GM12878 (cell line): ENCODE measurements around the gene COL6A3. TPM values are rescaled to one million over a fixed set of nuclear protein-coding genes. Genes with fewer than 3 reads are reported as not detected.

Source experiments
- ATAC-seq: fragments of 200-7000 bp; cut with Tn5 transposase; 3 replicates; pipeline ENCODE4 v1.9.1; 2020; ENCODE audit warnings: mild to moderate bottlenecking, moderate library complexity
- BruUV-seq: library from RNA; stranded (reverse); fragments of 400-500 nt; replicated peaks from 2 replicates; lab custom pipeline; 2021; lab: Mats Ljungman, UMichigan
- CTCF ChIA-PET: fragments of 300-600 bp; sonication (Branson Sonifier 250); formaldehyde crosslinking; extraction: SDS; loops from one replicate; lab custom pipeline; 2021; ENCODE audit warnings: inconsistent platforms; lab: Yijun Ruan, JAX
- POLR2A ChIA-PET: fragments of 350-600 bp; formaldehyde crosslinking; extraction: SDS; loops from one replicate; lab custom pipeline; 2021; ENCODE audit warnings: inconsistent platforms; lab: Charles Lee
- RAD21 ChIA-PET: fragments of 300-600 bp; sonication (Branson Sonifier 250); formaldehyde crosslinking; loops from one replicate; lab custom pipeline; 2023; ENCODE audit warnings: antibody characterized with exemption; ENCODE audit not compliant: unreplicated experiment; lab: Charles Lee
- SMC1A ChIA-PET: fragments of 300-600 bp; sonication (Branson Sonifier 250); formaldehyde crosslinking; loops from one replicate; lab custom pipeline; 2023; ENCODE audit not compliant: unreplicated experiment, uncharacterized antibody; lab: Charles Lee
- DNase-seq: peaks from one replicate; pipeline ENCODE4 v3.0.0-alpha.2; 2011; ENCODE audit warnings: low read depth, low spot score
- FAIRE-seq: peaks from 3 replicates; lab custom pipeline; 2011; peaks lifted over from hg19 to GRCh38; lab: Jason Lieb, UNC
- H2AFZ ChIP-seq: 2 replicates; pipeline ENCODE4 v1.6.0; 2011; ENCODE audit warnings: low read depth, low read length, control low read depth; ENCODE audit not compliant: control insufficient read depth
- H3K27ac ChIP-seq: 2 replicates; pipeline ENCODE4 v1.5.1; 2011; ENCODE audit warnings: control low read depth; ENCODE audit not compliant: control insufficient read depth, insufficient read depth
- H3K27me3 ChIP-seq, 2 experiments: replicated peaks in 1 of 2; 2 replicates each; pipeline versions ENCODE4 v1.6.0 to v1.6.1; 2011; ENCODE audit warnings: low read length in 1 of 2; ENCODE audit not compliant: control insufficient read depth in 2 of 2, insufficient read depth in 2 of 2
- H3K36me3 ChIP-seq, 2 experiments: 2 replicates each; pipeline ENCODE4 v1.5.1; 2011; ENCODE audit warnings: low read length in 1 of 2; ENCODE audit not compliant: control insufficient read depth in 2 of 2, insufficient read depth in 2 of 2
- H3K4me1 ChIP-seq: 2 replicates; pipeline ENCODE4 v1.6.1; 2011; ENCODE audit warnings: mild to moderate bottlenecking, low read length, moderate library complexity, mixed read lengths; ENCODE audit not compliant: control insufficient read depth, insufficient read depth
- H3K4me2 ChIP-seq: 2 replicates; pipeline ENCODE4 v1.6.0; 2011; ENCODE audit warnings: control low read depth; ENCODE audit not compliant: control insufficient read depth, insufficient read depth
- H3K4me3 ChIP-seq: fragments of 200-600 bp; sonication (generic); 2 replicates; pipeline ENCODE4 v1.5.1; 2016
- H3K79me2 ChIP-seq: 2 replicates; pipeline ENCODE4 v1.6.0; 2011; ENCODE audit warnings: low read length; ENCODE audit not compliant: control insufficient read depth, insufficient read depth
- H3K9ac ChIP-seq: 2 replicates; pipeline ENCODE4 v1.8.0; 2011; ENCODE audit warnings: low read length, control low read depth, mixed read lengths; ENCODE audit not compliant: control insufficient read depth, insufficient read depth
- H3K9me3 ChIP-seq: replicated peaks from 3 replicates; pipeline ENCODE4 v1.5.1; 2011; ENCODE audit warnings: mild to moderate bottlenecking, low read length; ENCODE audit not compliant: control insufficient read depth, insufficient read depth
- H4K20me1 ChIP-seq: 2 replicates; pipeline ENCODE4 v1.6.0; 2011; ENCODE audit not compliant: control insufficient read depth, insufficient read depth
- BCL11A ChIP-seq: IDR thresholded peaks from 2 replicates; pipeline ENCODE4 v1.6.1; 2011; ENCODE audit warnings: low read depth, low read length
- CBX5 ChIP-seq: sonication (generic); IDR thresholded peaks from 2 replicates; pipeline ENCODE4 v1.6.1; 2016; ENCODE audit warnings: low read depth, moderate library complexity, mild to moderate bottlenecking, inconsistent platforms
- EGR1 ChIP-seq, 2 experiments: IDR thresholded peaks; 1 replicate in 1 of 2; 2 replicates in 1 of 2; pipeline ENCODE4 v1.6.1; 2011 to 2012; ENCODE audit warnings: low read depth in 2 of 2, low read length in 2 of 2, borderline replicate concordance in 1 of 2, mild to moderate bottlenecking in 1 of 2, moderate library complexity in 1 of 2
- EZH2 ChIP-seq: IDR thresholded peaks from 2 replicates; pipeline ENCODE4 v1.6.1; 2012; ENCODE audit warnings: low read depth, mild to moderate bottlenecking, control low read depth, inconsistent platforms, low read length, borderline replicate concordance; ENCODE audit not compliant: control insufficient read depth
- HDAC6 ChIP-seq: fragments of 200-600 bp; sonication (generic); IDR thresholded peaks from one replicate; pipeline ENCODE4 v1.8.0; 2017; ENCODE audit warnings: antibody characterized with exemption; ENCODE audit not compliant: unreplicated experiment
- IKZF2 ChIP-seq, 2 experiments: fragments of 450-650 bp; IDR thresholded peaks; 2 replicates each; pipeline ENCODE4 v1.6.1; 2017; ENCODE audit warnings: mild to moderate bottlenecking in 2 of 2, moderate library complexity in 2 of 2
- NR2C2 ChIP-seq: IDR thresholded peaks from 2 replicates; pipeline ENCODE4 v1.6.1; 2011; ENCODE audit warnings: borderline replicate concordance, low read depth; ENCODE audit not compliant: control insufficient read depth, insufficient read length
- RAD51 ChIP-seq: fragments of 450-650 bp; IDR thresholded peaks from 2 replicates; pipeline ENCODE4 v1.6.1; 2016; ENCODE audit warnings: moderate library complexity, mild to moderate bottlenecking, inconsistent platforms
- SIN3A ChIP-seq: IDR thresholded peaks from 2 replicates; pipeline ENCODE4 v1.6.1; 2012; ENCODE audit warnings: low read depth, low read length, improper control_type of control experiment
- SP1 ChIP-seq: IDR thresholded peaks from one replicate; pipeline ENCODE4 v1.6.1; 2011; ENCODE audit warnings: low read depth, low read length
- STAT3 ChIP-seq: IDR thresholded peaks from 2 replicates; pipeline ENCODE4 v1.6.1; 2011; ENCODE audit warnings: low read depth, low read length, improper control_type of control experiment
- SUZ12 ChIP-seq: fragments of 200-600 bp; sonication (generic); IDR thresholded peaks from one replicate; pipeline ENCODE4 v1.6.1; 2018; ENCODE audit warnings: antibody characterized with exemption, mild to moderate bottlenecking; ENCODE audit not compliant: unreplicated experiment
- ZNF622 ChIP-seq: fragments of 450-650 bp; IDR thresholded peaks from 2 replicates; pipeline ENCODE4 v1.6.1; 2017; ENCODE audit warnings: mild to moderate bottlenecking, inconsistent platforms
- WGBS: methylation state at CpG from one replicate; pipeline ENCODE4 v1.1.6; 2016; ENCODE audit warnings: low lambda C conversion rate; ENCODE audit not compliant: insufficient replicate concordance, insufficient coverage; ENCODE audit errors: missing lambda C conversion rate; 5-methylcytosine and 5-hydroxymethylcytosine counted together
- in situ Hi-C: fragments of 300-500 bp; cut with MboI; formaldehyde crosslinking; loops from 9 replicates; pipeline ENCODE4 v1.14.3; 2018; ENCODE audit warnings: mixed read lengths
- intact Hi-C: fragments of 100-400 bp; cut with micrococcal nuclease; formaldehyde crosslinking; loops from one replicate; pipeline ENCODE4 v1.14.2; 2022; ENCODE audit not compliant: unreplicated experiment
- polyA plus RNA-seq, 11 experiments: library from polyadenylated mRNA; depleted of rRNA in 4 of 11; unstranded in 6 of 11; stranded (reverse) in 5 of 11; fragments of >200 nt; fragmentation: Nextera tagmentation in 4 of 11; fragmentation: Illumina TruSeq in 1 of 11; extraction: Ambion mirVana in 4 of 11; extraction: Trizol in 1 of 11; gene quantifications; 1 replicate in 1 of 11; 2 replicates in 10 of 11; pipeline versions ENCODE4 v1.2.1 to v1.2.3, GENCODE V29; 2011 to 2016; ENCODE audit warnings: inconsistent platforms in 2 of 11, missing spikeins in 2 of 11, low read depth in 1 of 11
- total RNA-seq, 4 experiments: library from RNA; depleted of rRNA in 3 of 4; stranded (reverse); fragments of >200 nt in 3 of 4; fragmentation: Illumina TruSeq in 1 of 4; extraction: Trizol in 1 of 4; gene quantifications; 2 replicates each; pipeline versions ENCODE4 v1.2.1 to v1.2.3, GENCODE V29; 2013 to 2021
- TF ChIP-seq, protein P1 (sequence below): fragments of 450-650 bp; IDR thresholded peaks from 2 replicates; pipeline ENCODE4 v1.6.1; 2017; ENCODE audit warnings: antibody characterized with exemption, mild to moderate bottlenecking, moderate library complexity
- TF ChIP-seq, protein P2 (sequence below), 3 experiments: IDR thresholded peaks in 2 of 3; conservative IDR thresholded peaks in 1 of 3; 2 replicates each; pipeline ENCODE4 v1.5.1; 2011; ENCODE audit warnings: low read depth in 3 of 3, low read length in 3 of 3, mild to moderate bottlenecking in 3 of 3, control low read depth in 2 of 3, moderate library complexity in 2 of 3, inconsistent platforms in 1 of 3, mixed read lengths in 1 of 3; ENCODE audit not compliant: control insufficient read depth in 2 of 3, insufficient read depth in 1 of 3; ENCODE audit errors: extremely low read depth in 1 of 3
- TF ChIP-seq, protein P3 (sequence below): IDR thresholded peaks from 2 replicates; pipeline ENCODE4 v1.6.1; 2012; ENCODE audit warnings: low read depth, low read length, improper control_type of control experiment
- TF ChIP-seq, protein P4 (sequence below): fragments of 450-650 bp; IDR thresholded peaks from 2 replicates; pipeline ENCODE4 v1.6.1; 2018; ENCODE audit warnings: borderline replicate concordance, mild to moderate bottlenecking; ENCODE audit not compliant: partially characterized antibody

COL6A3 gene
- total and polyA plus RNA-seq, 10 of the 15 experiments (the other 5 are each of a cell fraction or from before 2014, with no cell fraction given), result 0.01 to 0.51 (median 0.09) TPM; not detected in 4

DNA sequence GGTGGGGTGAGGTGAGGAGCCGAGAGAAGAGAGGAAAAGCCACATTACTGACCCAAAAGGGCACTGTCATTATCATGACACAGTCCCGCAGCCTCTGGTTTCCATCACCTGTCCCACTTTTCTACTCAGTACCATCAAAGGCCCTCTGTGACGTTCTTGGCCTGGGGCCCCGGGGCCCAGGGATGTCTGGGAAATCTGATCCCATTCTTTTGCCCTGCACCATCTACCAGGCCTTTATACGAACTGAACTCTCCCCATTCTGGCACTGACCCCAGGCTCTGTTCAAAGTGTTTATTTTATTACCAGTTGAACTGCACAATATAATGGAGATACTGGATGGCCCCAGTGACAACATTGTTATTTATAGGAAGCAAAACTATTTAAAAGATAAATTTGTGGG is 89.1 kb downstream of the COL6A3 start (continued):
- TF ChIP-seq BCL11A, result no peak
- TF ChIP-seq HDAC6, result no peak
- no peak for TF ChIP-seq STAT3
- TF ChIP-seq EZH2, result no peak
- no peak for TF ChIP-seq EGR1 (IDR thresholded peaks at IDR 0.05; ENCODE audit: borderline replicate concordance in 1 of 2, low read depth in 2 of 2, low read length in 2 of 2)
- TF ChIP-seq, protein P1, sequence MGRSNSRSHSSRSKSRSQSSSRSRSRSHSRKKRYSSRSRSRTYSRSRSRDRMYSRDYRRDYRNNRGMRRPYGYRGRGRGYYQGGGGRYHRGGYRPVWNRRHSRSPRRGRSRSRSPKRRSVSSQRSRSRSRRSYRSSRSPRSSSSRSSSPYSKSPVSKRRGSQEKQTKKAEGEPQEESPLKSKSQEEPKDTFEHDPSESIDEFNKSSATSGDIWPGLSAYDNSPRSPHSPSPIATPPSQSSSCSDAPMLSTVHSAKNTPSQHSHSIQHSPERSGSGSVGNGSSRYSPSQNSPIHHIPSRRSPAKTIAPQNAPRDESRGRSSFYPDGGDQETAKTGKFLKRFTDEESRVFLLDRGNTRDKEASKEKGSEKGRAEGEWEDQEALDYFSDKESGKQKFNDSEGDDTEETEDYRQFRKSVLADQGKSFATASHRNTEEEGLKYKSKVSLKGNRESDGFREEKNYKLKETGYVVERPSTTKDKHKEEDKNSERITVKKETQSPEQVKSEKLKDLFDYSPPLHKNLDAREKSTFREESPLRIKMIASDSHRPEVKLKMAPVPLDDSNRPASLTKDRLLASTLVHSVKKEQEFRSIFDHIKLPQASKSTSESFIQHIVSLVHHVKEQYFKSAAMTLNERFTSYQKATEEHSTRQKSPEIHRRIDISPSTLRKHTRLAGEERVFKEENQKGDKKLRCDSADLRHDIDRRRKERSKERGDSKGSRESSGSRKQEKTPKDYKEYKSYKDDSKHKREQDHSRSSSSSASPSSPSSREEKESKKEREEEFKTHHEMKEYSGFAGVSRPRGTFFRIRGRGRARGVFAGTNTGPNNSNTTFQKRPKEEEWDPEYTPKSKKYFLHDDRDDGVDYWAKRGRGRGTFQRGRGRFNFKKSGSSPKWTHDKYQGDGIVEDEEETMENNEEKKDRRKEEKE, result no peak
- TF ChIP-seq, all 136 proteins: peak for 0

DNA sequence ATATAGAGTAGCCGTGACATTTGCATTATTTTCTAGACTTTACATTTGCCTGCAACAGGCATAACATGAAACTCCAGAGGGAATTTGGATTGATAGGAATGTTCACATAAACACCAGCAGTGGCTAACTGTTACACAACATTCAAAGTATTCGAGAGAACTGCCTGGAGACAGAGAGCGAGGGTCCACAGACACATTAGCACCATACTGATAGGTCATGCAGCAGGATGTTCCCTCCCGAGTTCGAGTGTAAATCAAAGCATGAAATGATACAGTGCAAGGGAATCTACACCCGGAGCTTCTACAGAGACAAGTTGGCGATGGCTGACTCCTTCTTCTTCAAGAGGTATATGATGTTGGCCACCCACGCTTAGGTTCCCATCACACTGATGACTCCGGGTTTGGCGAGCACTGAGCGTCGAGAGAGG is 89.5 kb downstream of the COL6A3 start:
- no peak overlapping the region for H3K4me3 ChIP-seq
- SMC1A ChIA-PET, result no interaction called here
- TF ChIP-seq, protein P2, sequence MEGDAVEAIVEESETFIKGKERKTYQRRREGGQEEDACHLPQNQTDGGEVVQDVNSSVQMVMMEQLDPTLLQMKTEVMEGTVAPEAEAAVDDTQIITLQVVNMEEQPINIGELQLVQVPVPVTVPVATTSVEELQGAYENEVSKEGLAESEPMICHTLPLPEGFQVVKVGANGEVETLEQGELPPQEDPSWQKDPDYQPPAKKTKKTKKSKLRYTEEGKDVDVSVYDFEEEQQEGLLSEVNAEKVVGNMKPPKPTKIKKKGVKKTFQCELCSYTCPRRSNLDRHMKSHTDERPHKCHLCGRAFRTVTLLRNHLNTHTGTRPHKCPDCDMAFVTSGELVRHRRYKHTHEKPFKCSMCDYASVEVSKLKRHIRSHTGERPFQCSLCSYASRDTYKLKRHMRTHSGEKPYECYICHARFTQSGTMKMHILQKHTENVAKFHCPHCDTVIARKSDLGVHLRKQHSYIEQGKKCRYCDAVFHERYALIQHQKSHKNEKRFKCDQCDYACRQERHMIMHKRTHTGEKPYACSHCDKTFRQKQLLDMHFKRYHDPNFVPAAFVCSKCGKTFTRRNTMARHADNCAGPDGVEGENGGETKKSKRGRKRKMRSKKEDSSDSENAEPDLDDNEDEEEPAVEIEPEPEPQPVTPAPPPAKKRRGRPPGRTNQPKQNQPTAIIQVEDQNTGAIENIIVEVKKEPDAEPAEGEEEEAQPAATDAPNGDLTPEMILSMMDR (IDR thresholded peaks at IDR 0.05 in 2 of 3, conservative IDR thresholded peaks at IDR 0.05 in 1 of 3; ENCODE audit: control insufficient read depth in 2 of 3, extremely low read depth in 1 of 3, insufficient read depth in 1 of 3, low read depth in 3 of 3, low read length in 3 of 3), result no peak
- no peak for TF ChIP-seq SP1
- TF ChIP-seq SUZ12, result no peak
- no peak for TF ChIP-seq RAD51
- no peak for TF ChIP-seq ZNF622
- TF ChIP-seq, protein P3, sequence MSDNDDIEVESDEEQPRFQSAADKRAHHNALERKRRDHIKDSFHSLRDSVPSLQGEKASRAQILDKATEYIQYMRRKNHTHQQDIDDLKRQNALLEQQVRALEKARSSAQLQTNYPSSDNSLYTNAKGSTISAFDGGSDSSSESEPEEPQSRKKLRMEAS, result no peak
- TF ChIP-seq NR2C2, result no peak
- no peak for TF ChIP-seq CBX5
- TF ChIP-seq, protein P4, sequence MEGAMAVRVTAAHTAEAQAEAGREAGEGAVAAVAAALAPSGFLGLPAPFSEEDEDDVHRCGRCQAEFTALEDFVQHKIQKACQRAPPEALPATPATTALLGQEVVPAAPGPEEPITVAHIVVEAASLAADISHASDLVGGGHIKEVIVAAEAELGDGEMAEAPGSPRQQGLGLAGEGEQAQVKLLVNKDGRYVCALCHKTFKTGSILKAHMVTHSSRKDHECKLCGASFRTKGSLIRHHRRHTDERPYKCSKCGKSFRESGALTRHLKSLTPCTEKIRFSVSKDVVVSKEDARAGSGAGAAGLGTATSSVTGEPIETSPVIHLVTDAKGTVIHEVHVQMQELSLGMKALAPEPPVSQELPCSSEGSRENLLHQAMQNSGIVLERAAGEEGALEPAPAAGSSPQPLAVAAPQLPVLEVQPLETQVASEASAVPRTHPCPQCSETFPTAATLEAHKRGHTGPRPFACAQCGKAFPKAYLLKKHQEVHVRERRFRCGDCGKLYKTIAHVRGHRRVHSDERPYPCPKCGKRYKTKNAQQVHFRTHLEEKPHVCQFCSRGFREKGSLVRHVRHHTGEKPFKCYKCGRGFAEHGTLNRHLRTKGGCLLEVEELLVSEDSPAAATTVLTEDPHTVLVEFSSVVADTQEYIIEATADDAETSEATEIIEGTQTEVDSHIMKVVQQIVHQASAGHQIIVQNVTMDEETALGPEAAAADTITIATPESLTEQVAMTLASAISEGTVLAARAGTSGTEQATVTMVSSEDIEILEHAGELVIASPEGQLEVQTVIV, result no peak
- no peak for TF ChIP-seq SIN3A
- TF ChIP-seq IKZF2 (IDR thresholded peaks at IDR 0.05), result no peak

More for the DNA sequence above, 89.5 kb downstream of the COL6A3 start:
- Histone ChIP-seq H3K9ac (no peak overlapping the region), H3K4me2 (no peak overlapping the region), H4K20me1 (no peaks in the 10 kb centered on the region), H3K79me2 (no peaks in the 10 kb centered on the region), H3K9me3 (no peaks in the 10 kb centered on the region), H3K27me3 (peaks cover 0 to 2% of the 10 kb centered on the region in 2 experiments; a peak in 1 of 4 replicates), H3K27ac (no peak overlapping the region), H2AFZ (no peak overlapping the region), H3K4me1 (no peaks in the 10 kb centered on the region), H3K36me3 (no peaks in the 10 kb centered on the region)
- no peak for DNase-seq
- in situ Hi-C loops, result no loop called here
- ChIA-PET RAD21 (no interaction called here), POLR2A (no interaction called here), CTCF (no interaction called here)
- BruUV-seq, result no TSS peak
- FAIRE-seq, result no peak
- ATAC-seq, result no peak
- WGBS, result 45% methylated on average over 12 of the region's 12 CpGs
- intact Hi-C loops, result no loop called here
